HG02798 (cell line): ENCODE results near the gene ZNF549.

Source experiments
- ATAC-seq: cut with Tn5 transposase; IDR thresholded peaks from one replicate; pipeline ENCODE4 v1.9.1; 2021; ENCODE audit warnings: mild to moderate bottlenecking; ENCODE audit not compliant: unreplicated experiment, poor library complexity

The ZNF549 gene

GRCh38 chr19:57566396-57567265 is 39.5 kb downstream of the ZNF549 start:
- no peak for ATAC-seq

GRCh38 chr19:57570707-57571106 is 43.6 kb downstream of the ZNF549 start:
- no peak for ATAC-seq

GRCh38 chr19:57572415-57572947 is 45.3 kb downstream of the ZNF549 start:
- ATAC-seq = no peak

- ATAC-seq = no peak
Observed at GRCh38 chr19:57576661-57577060, 49.5 kb downstream of the ZNF549 start.

GRCh38 chr19:57578487-57579205 is 51.5 kb downstream of the ZNF549 start, which contains the start of gene ZNF416:
ZNF416 (minus strand) TSS chr19:57578911; CDS start chr19:57578704, 207 bp downstream.
- ATAC-seq = peak; percentile 96

- ATAC-seq = no peak
Observed at GRCh38 chr19:57583104-57583520, 56.0 kb downstream of the ZNF549 start.

GRCh38 chr19:57583521-57584416 is 56.6 kb downstream of the ZNF549 start, which contains the start of gene ZIK1:
ZIK1 (plus strand) TSS chr19:57584145; CDS start chr19:57584357, 212 bp downstream.
- ATAC-seq = peak; percentile 83

GRCh38 chr19:57587529-57587928 is 60.4 kb downstream of the ZNF549 start:
- ATAC-seq = no peak

GRCh38 chr19:57599377-57599760 is 72.2 kb downstream of the ZNF549 start:
- no peak for ATAC-seq

GRCh38 chr19:57599761-57600383 is 72.7 kb downstream of the ZNF549 start, which contains the start of gene ZNF530:
ZNF530 (plus strand) TSS chr19:57599885; CDS start chr19:57604346, 4,461 bp downstream.
- ATAC-seq = peak; percentile 97

- no peak for ATAC-seq
Observed at GRCh38 chr19:57606931-57607330, 79.8 kb downstream of the ZNF549 start.
